Kidney capillary endothelial cell (primary cell): Measurements from ENCODE around the gene ZNF592.

Source experiments
- DNase-seq: peaks from one replicate; pipeline ENCODE4 v3.0.0-alpha.2; 2018; ENCODE audit warnings: low spot score

Gene ZNF592

DNA sequence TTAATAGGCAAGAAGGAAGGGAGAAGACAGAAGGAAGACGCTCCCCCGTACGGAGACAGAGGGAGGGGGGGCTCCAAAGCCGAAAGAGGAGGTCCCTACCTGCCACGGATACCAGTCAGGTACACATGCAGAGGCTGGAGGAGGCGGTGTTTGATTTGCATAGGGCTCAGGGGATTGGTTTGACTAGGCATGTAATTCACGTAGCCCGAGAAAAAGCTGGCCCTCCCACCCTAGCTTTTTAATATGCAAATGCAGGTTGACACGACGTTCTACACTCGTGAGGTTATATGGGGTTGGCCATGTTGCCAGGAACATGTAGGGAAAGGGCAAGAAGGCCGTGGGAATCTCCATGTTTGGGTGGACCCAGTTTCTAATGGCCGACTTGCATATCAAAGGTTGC lies 29.8 kb downstream of the ZNF592 start:
- DNase-seq: no peak

DNA sequence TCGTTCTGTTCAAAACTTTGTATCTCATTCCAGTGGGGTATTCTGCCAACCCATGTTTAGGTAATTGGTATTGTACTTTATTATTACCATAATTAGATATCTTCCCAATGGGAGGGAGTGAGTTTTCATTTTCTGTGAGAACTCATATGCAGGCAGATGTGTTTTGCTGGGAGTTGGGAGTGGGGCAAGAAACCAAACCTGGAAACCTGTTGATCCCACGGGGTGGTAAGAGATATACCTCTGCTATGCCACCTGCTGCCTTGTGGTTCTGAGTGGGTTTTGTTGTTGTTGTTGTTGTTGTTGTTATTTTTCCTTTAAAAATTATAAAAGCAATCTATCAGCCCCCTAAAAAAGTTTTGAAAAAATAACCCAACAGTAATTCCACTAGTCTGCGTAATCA lies 32.1 kb downstream of the ZNF592 start:
- no peak for DNase-seq

DNA sequence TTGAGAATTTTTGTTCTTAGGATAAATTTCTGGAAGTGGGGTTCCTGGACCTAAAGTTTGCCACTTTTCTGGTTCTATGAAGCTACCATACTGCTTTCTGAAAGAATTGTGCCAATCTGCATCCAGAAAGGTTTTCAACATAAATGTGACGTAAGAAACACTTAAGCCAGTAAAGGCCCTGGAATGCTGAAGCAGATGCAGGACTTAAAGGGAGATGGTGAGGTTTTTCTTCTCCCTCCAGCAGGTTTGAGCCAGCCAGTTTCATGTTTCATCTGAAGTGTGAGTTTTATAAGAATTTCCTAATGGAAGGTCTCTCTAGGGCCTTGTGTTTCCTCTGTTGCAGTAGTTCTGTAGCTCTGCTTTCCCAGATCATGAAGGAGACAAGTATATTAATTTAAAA lies 33.1 kb downstream of the ZNF592 start:
- DNase-seq: no peak

DNA sequence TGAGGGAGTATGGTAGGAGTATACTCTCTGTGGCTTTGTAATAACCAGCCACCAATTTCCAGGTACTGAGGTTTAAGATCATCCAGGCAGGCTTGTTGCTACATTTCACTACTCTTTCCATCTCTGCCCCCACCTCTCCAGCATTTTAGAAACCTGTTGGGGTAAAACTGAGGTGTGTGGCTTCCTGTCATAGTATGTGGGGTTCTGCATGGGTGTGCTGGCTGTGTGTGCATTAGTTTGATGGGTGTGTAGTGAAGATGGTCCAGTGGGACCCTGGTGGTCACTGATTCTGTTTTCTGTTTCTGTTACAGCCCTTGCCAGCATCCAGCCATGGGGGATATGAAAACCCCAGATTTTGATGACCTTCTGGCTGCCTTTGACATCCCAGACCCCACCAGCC lies 34.0 kb downstream of the ZNF592 start:
- no peak for DNase-seq

- no peak for DNase-seq
These were observed 35.3 kb downstream of the ZNF592 start for GRCh38 chr15:84783493-84784251.

DNA sequence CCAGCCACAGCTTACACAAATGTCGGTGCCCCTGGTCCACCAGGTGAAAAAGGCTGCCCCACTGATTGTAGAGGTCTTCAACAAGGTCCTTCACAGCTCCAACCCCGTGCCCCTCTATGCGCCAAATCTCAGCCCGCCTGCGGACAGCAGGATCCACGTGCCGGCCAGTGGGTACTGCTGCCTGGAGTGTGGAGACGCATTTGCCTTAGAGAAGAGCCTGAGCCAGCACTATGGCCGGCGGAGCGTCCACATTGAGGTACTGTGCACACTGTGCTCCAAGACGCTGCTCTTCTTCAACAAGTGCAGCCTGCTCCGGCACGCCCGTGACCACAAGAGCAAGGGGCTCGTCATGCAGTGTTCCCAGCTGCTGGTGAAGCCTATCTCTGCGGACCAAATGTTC lies 35.9 kb downstream of the ZNF592 start:
- DNase-seq: no peak

DNA sequence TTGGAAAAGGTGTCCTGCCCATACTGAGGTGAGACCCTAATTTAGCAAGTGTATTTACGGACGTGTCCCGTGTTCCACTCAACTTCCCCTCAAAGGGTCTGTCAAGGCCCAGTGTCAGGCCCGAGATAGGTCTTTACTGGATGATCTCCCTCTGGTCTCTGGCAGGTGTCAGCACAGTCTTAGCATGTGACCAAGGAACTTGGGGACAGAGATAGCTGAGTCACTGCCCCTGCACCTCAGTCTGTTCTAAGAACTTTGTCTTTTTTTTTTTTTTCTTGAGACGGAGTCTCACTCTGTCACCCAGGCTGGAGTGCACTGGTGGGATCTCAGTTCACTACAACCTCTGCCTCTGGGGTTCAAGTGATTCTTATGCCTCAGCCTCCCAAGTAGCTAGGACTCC lies 36.7 kb downstream of the ZNF592 start:
- no peak for DNase-seq

GRCh38 chr15:84788500-84788899 lies 40.1 kb downstream of the ZNF592 start:
- no peak for DNase-seq

- no peak for DNase-seq
These were observed 41.4 kb downstream of the ZNF592 start for GRCh38 chr15:84789762-84790161.

GRCh38 chr15:84790676-84791075 lies 42.3 kb downstream of the ZNF592 start:
- no peak for DNase-seq

DNA sequence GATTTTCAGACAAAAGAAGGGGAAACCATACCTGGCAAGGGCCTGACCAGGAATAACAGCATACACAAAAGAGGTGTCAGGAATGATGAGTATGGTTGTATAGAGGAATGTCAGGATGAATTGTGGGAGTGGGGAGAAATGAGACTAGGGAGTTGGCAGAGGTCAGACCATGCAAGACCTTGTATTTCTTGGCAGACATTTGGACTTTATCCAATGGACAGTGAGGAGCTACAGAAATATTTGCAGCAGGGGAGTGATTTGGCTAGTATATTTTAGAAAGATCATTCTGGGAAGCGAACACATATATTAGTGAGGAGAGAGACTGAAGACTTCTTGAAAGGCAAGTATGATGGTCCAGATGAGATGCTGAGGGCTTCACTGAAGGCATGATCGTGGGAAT lies 43.4 kb downstream of the ZNF592 start:
- no peak for DNase-seq

- DNase-seq: no peak
These were observed 45.2 kb downstream of the ZNF592 start for GRCh38 chr15:84793431-84794161.

DNA sequence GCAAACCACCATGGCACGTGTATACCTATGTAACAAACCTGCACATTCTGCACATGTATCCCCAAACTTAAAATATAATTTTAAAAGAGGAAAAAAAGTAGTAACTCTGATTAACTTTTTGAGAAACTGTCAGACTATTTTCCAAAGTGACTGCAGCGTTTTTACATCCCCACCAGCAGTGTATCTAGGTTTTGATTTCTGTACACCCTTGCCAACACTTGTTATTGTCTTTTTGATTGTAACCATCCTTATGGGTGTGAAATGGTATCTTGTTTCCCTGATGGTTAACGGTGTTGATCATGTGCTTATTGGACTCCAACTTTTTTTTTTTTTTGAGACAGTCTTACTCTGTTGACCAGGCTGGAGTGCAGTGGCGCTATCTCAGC lies 45.8 kb downstream of the ZNF592 start:
- DNase-seq: no peak

- DNase-seq: no peak
These were observed 46.8 kb downstream of the ZNF592 start for GRCh38 chr15:84795186-84795585.

DNA sequence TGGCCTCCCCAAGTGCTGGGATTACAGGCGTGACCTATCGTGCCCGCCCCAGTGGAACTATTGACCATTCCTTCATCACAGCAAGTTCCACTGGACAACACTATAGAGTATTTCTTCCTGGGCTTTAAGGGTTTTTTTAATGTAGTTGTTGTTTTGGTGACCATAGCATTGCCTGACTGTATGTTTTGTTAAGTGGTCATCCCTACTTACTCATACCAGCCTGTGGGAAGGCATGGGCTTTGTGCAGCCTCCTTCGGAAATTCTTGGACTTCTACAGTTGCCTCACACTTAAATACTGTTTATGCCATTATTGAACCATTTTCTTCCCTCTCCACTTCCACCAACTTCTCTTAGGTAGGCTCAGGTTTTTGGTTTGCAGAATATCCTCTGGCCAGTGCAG lies 48.8 kb downstream of the ZNF592 start:
- DNase-seq: no peak

- DNase-seq: no peak
These were observed 49.4 kb downstream of the ZNF592 start for GRCh38 chr15:84797801-84798200.

- DNase-seq: no peak
These were observed 50.1 kb downstream of the ZNF592 start for GRCh38 chr15:84798436-84798946.

DNA sequence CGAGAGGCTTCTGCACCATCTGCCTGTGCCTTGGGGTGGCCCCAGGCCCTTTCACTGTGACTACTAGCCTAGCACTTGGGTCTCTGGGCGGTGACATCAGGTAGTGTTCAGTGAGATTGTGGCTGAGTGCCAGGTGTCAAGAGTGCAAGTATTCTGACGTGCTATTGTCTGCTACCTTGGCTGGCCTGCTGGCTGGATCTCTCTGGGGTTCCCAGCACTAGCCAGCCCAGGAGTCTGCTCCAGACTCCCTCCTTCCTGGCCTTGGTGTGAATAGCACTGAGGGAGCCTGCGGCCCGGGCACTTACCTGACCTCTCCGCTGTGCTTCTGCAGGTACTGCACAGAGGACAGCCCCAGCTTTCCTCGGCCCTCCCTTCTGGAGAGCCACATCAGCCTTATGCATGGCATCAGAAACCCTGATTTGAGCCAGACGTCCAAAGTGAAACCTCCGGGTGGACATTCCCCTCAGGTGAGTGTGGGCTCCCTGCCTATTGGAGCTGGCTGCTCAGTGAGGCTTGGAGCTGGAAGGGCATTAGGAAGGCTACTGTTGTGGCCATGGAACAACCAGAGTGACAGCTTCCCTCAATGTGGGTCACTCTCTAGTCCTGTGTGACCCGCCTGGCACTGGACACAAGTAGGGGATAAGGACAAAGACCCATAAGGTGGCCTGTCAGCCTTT lies 51.3 kb downstream of the ZNF592 start:
- DNase-seq: no peak

DNA sequence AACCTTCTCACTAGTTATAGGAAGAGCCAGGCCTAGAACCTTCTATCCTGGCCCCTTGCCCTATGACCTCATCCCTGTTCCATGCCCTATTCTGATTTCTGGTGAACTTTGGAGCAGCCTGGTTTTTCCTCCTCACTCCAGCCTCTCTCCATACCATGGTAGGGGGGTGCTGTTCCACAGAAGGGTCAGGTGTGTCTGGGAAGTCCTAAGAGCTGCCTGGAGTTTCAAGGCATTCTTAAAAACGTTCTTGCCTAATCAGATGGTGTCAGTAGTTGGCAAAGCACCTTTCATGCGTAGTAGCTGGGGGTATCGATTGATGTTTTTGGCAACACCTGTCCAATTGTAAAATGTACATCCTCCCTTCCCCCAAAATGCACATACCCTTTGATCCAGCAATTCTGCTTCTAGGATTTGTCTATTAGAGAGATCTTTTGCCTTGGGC lies 52.0 kb downstream of the ZNF592 start:
- no peak for DNase-seq

- no peak for DNase-seq
These were observed 55.9 kb downstream of the ZNF592 start for GRCh38 chr15:84804005-84804900.

DNA sequence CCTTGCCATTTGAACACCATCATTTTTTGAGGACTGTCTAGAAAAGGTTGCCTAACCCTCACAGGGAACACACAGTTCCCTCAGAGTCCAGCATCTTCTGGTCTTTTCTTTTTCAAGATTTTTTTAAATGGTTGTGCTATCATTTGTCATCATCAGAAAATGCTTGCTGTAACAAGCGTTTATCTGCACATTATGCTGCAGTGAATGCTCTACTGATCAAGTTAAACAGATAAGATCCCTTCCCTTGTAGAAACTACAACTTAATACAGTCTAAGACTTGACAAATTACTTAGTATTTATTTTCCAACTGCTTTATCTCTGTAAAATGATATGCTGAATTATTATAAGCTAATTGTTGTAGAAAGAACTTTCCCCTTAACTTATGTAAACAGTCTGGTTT lies 56.8 kb downstream of the ZNF592 start:
- DNase-seq: no peak

- DNase-seq: no peak
These were observed 58.8 kb downstream of the ZNF592 start for GRCh38 chr15:84807228-84807627.
